HepG2 (cell line): ENCODE results near the gene EMC9. TPM values are rescaled to one million over a fixed set of nuclear protein-coding genes. Genes with fewer than 3 reads are reported as not detected.

Experiments
- ARID2 ChIP-seq: sonication (generic); formaldehyde crosslinking; IDR thresholded peaks from 2 replicates; pipeline ENCODE4 v1.8.1; 2022; ENCODE audit warnings: mild to moderate bottlenecking, missing genetic modification reagents, borderline replicate concordance
- ATAD3A ChIP-seq: sonication (generic); formaldehyde crosslinking; IDR thresholded peaks from 2 replicates; pipeline ENCODE4 v1.4.0; 2020; ENCODE audit warnings: missing genetic modification reagents
- ATRX ChIP-seq: sonication (generic); formaldehyde crosslinking; IDR thresholded peaks from 2 replicates; pipeline ENCODE4 v1.4.0; 2020; ENCODE audit warnings: missing genetic modification reagents, borderline replicate concordance
- BHLHE40 ChIP-seq: IDR thresholded peaks from 2 replicates; pipeline ENCODE4 v1.6.1; 2011; ENCODE audit warnings: low read length, improper control_type of control experiment
- CBX5 ChIP-seq: sonication (generic); formaldehyde crosslinking; IDR thresholded peaks from 2 replicates; pipeline ENCODE4 v1.4.0; 2020; ENCODE audit warnings: missing genetic modification reagents, borderline replicate concordance
- EP300 ChIP-seq, 3 experiments: sonication (generic) in 1 of 3; formaldehyde crosslinking in 1 of 3; IDR thresholded peaks; 2 replicates each; pipeline versions ENCODE4 v1.5.1 to v1.6.1; 2011 to 2020; ENCODE audit warnings: low read depth in 2 of 3, low read length in 2 of 3, borderline replicate concordance in 1 of 3, improper control_type of control experiment in 1 of 3, mild to moderate bottlenecking in 1 of 3, missing genetic modification reagents in 1 of 3, moderate library complexity in 1 of 3
- FOXA3 ChIP-seq: IDR thresholded peaks from 2 replicates; pipeline ENCODE4 v1.6.1; 2016; ENCODE audit warnings: missing genetic modification reagents, missing compliant biosample characterization
- GATAD1 ChIP-seq: IDR thresholded peaks from 2 replicates; pipeline ENCODE4 v1.6.1; 2016; ENCODE audit warnings: missing genetic modification reagents, missing compliant biosample characterization
- GLI4 ChIP-seq: sonication (generic); formaldehyde crosslinking; IDR thresholded peaks from 2 replicates; pipeline ENCODE4 v1.5.1; 2020; ENCODE audit warnings: missing genetic modification reagents, mild to moderate bottlenecking, moderate library complexity, borderline replicate concordance
- GLMP ChIP-seq: sonication (generic); formaldehyde crosslinking; IDR thresholded peaks from 2 replicates; pipeline ENCODE4 v1.9.0; 2021; ENCODE audit warnings: missing genetic modification reagents, mild to moderate bottlenecking, borderline replicate concordance
- KDM4B ChIP-seq: sonication (generic); formaldehyde crosslinking; IDR thresholded peaks from 2 replicates; pipeline ENCODE4 v1.4.0; 2020; ENCODE audit warnings: missing genetic modification reagents
- NFIB ChIP-seq: sonication (generic); formaldehyde crosslinking; IDR thresholded peaks from 2 replicates; pipeline ENCODE4 v1.9.0; 2021; ENCODE audit warnings: missing genetic modification reagents, mild to moderate bottlenecking, borderline replicate concordance
- PCBP1 ChIP-seq: fragments of 200-400 bp; formaldehyde crosslinking; IDR thresholded peaks from 2 replicates; pipeline ENCODE4 v1.6.1; 2017; ENCODE audit warnings: mild to moderate bottlenecking, low read depth, low read length, borderline replicate concordance
- PHF21A ChIP-seq: sonication (generic); formaldehyde crosslinking; IDR thresholded peaks from 2 replicates; pipeline ENCODE4 v1.5.0; 2020; ENCODE audit warnings: mild to moderate bottlenecking, missing genetic modification reagents
- PHF5A ChIP-seq: IDR thresholded peaks from one replicate; pipeline ENCODE4 v1.6.1; 2018; ENCODE audit warnings: low read depth, missing genetic modification reagents; ENCODE audit not compliant: unreplicated experiment
- PTBP1 ChIP-seq: fragments of 200-400 bp; formaldehyde crosslinking; IDR thresholded peaks from 2 replicates; pipeline ENCODE4 v1.6.1; 2018; ENCODE audit warnings: low read length, low read depth; ENCODE audit not compliant: poor library complexity, severe bottlenecking
- REPIN1 ChIP-seq: sonication (generic); formaldehyde crosslinking; IDR thresholded peaks from 2 replicates; pipeline ENCODE4 v1.8.0; 2022; ENCODE audit warnings: missing genetic modification reagents, low read depth, mild to moderate bottlenecking, borderline replicate concordance
- RORA ChIP-seq: sonication (generic); formaldehyde crosslinking; IDR thresholded peaks from 2 replicates; pipeline ENCODE4 v1.5.0; 2020; ENCODE audit warnings: mild to moderate bottlenecking, missing genetic modification reagents, moderate library complexity
- SMARCE1 ChIP-seq: fragments of 450-650 bp; IDR thresholded peaks from 2 replicates; pipeline ENCODE4 v1.6.1; 2017; ENCODE audit warnings: borderline replicate concordance
- SRY ChIP-seq: sonication (generic); formaldehyde crosslinking; IDR thresholded peaks from 2 replicates; pipeline ENCODE4 v1.8.0; 2022; ENCODE audit warnings: mild to moderate bottlenecking, missing genetic modification reagents
- ZBTB7A ChIP-seq: sonication (generic); formaldehyde crosslinking; IDR thresholded peaks from 2 replicates; pipeline ENCODE4 v1.8.0; 2022; ENCODE audit warnings: mild to moderate bottlenecking, missing genetic modification reagents
- ZIK1 ChIP-seq: sonication (generic); formaldehyde crosslinking; IDR thresholded peaks from 2 replicates; pipeline ENCODE4 v1.5.0; 2020; ENCODE audit warnings: mild to moderate bottlenecking, low read depth, missing genetic modification reagents, borderline replicate concordance
- ZNF451 ChIP-seq: sonication (generic); formaldehyde crosslinking; IDR thresholded peaks from 2 replicates; pipeline ENCODE4 v1.5.0; 2020; ENCODE audit warnings: mild to moderate bottlenecking, missing genetic modification reagents
- polyA plus RNA-seq, 8 experiments: library from polyadenylated mRNA; depleted of rRNA in 3 of 8; stranded (reverse) in 7 of 8; unstranded in 1 of 8; fragments of >200 nt; fragmentation: Illumina TruSeq in 4 of 8; extraction: Trizol in 4 of 8; gene quantifications; 2 replicates each; pipeline versions ENCODE4 v1.2.1 to v1.2.3, GENCODE V29; 2011 to 2016; ENCODE audit warnings: low read depth in 4 of 8, missing spikeins in 1 of 8, mixed read lengths in 1 of 8; ENCODE audit not compliant: insufficient read depth in 1 of 8
- total RNA-seq, 5 experiments: library from RNA; depleted of rRNA; stranded (reverse); fragments of >200 nt; fragmentation: Illumina TruSeq; extraction: Trizol; gene quantifications; 2 replicates each; pipeline ENCODE4 v1.2.3, GENCODE V29; 2016; ENCODE audit warnings: low read depth in 1 of 5
- TF ChIP-seq, protein P1 (sequence below): sonication (generic); formaldehyde crosslinking; IDR thresholded peaks from 2 replicates; pipeline ENCODE4 v1.9.0; 2022; ENCODE audit warnings: missing genetic modification reagents, mild to moderate bottlenecking, borderline replicate concordance
- TF ChIP-seq, protein P2 (sequence below), 2 experiments: fragments of 450-650 bp in 1 of 2; sonication (generic) in 1 of 2; formaldehyde crosslinking; IDR thresholded peaks; 2 replicates each; pipeline versions ENCODE4 v1.5.0 to v1.8.0; 2020 to 2022; ENCODE audit warnings: mild to moderate bottlenecking in 1 of 2, missing genetic modification reagents in 1 of 2

The EMC9 gene
- total and polyA plus RNA-seq, 2 of the 13 experiments (the other 11 are each of a cell fraction or from before 2014, with no cell fraction given), result 60.5 to 78.7 TPM

GRCh38 chr14:24095271-24096068 is 45.9 kb downstream of the EMC9 start (continued):
- TF ChIP-seq REPIN1 (peak; percentile 100), CBX5 (CRISPR knock-in tag) (peak; percentile 97), ZBTB7A (CRISPR knock-in tag) (no peak), GLI4 (CRISPR knock-in tag) (peak; percentile 90; the same call in 1 of the 2 replicates), SRY (CRISPR knock-in tag) (no peak), PCBP1 (no peak), FOXA3 (CRISPR knock-in tag) (peak; percentile 90), ATAD3A (peak; percentile 62), SMARCE1 (no peak), BHLHE40 (peak; percentile 80), NFIB (CRISPR knock-in tag) (no peak), ZIK1 (peak; percentile 88; the same call in 1 of the 2 replicates), EP300 (IDR thresholded peaks at IDR 0.05; ENCODE audit: low read depth in 2 of 2, low read length in 2 of 2) (peak in 1 of 2 experiments; percentile 84), EP300 (CRISPR knock-in tag; IDR thresholded peaks at IDR 0.05; ENCODE audit: borderline replicate concordance) (peak; percentile 90), PTBP1 (no peak), ARID2 (CRISPR knock-in tag) (peak; percentile 90; the same call in 1 of the 2 replicates), PHF5A (CRISPR knock-in tag) (peak; percentile 92), RORA (CRISPR knock-in tag) (no peak), PHF21A (CRISPR knock-in tag) (no peak), ATRX (no peak), GATAD1 (CRISPR knock-in tag) (peak; percentile 88), GLMP (no peak), KDM4B (peak; percentile 86; the same call in 1 of the 2 replicates), ZNF451 (CRISPR knock-in tag) (peak; percentile 93; the same call in 1 of the 2 replicates)
- TF ChIP-seq, protein P1, sequence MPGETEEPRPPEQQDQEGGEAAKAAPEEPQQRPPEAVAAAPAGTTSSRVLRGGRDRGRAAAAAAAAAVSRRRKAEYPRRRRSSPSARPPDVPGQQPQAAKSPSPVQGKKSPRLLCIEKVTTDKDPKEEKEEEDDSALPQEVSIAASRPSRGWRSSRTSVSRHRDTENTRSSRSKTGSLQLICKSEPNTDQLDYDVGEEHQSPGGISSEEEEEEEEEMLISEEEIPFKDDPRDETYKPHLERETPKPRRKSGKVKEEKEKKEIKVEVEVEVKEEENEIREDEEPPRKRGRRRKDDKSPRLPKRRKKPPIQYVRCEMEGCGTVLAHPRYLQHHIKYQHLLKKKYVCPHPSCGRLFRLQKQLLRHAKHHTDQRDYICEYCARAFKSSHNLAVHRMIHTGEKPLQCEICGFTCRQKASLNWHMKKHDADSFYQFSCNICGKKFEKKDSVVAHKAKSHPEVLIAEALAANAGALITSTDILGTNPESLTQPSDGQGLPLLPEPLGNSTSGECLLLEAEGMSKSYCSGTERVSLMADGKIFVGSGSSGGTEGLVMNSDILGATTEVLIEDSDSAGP (CRISPR knock-in tag), result no peak
- TF ChIP-seq, protein P2, sequence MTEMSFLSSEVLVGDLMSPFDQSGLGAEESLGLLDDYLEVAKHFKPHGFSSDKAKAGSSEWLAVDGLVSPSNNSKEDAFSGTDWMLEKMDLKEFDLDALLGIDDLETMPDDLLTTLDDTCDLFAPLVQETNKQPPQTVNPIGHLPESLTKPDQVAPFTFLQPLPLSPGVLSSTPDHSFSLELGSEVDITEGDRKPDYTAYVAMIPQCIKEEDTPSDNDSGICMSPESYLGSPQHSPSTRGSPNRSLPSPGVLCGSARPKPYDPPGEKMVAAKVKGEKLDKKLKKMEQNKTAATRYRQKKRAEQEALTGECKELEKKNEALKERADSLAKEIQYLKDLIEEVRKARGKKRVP (CRISPR knock-in tag; IDR thresholded peaks at IDR 0.05), result peak in 1 of 2 experiments; percentile 71; a peak in 1 of 4 replicates
